Measurements from ENCODE around the gene EIF4G1. TPM values are rescaled to one million over a fixed set of nuclear protein-coding genes. Genes with fewer than 3 reads are reported as not detected.

EIF4G1 gene
- total and polyA plus RNA-seq, 10 of the 15 experiments (the other 5 are each of a cell fraction or from before 2014, with no cell fraction given): 5.7 to 462 (median 237) TPM

- TF ChIP-seq BCLAF1 (IDR thresholded peaks at IDR 0.05) (no peak), NBN (IDR thresholded peaks at IDR 0.05) (no peak), HDAC2 (IDR thresholded peaks at IDR 0.05) (no peak), ZZZ3 (IDR thresholded peaks at IDR 0.05; ENCODE audit: control insufficient read depth, insufficient read length, low read depth) (no peak), TCF12 (IDR thresholded peaks at IDR 0.05; ENCODE audit: low read depth, low read length) (no peak), SPI1 (IDR thresholded peaks at IDR 0.05; ENCODE audit: borderline replicate concordance, insufficient read depth, low read depth, low read length) (no peak)
Measured at GRCh38 chr3:184296616-184297015, 17.8 kb upstream of the EIF4G1 start (continued).

GRCh38 chr3:184298759-184299487 is 15.5 kb upstream of the EIF4G1 start, which contains the start of gene PSMD2:
TSS of gene PSMD2 (plus strand) at chr3:184299241. CDS start at chr3:184299267, 26 bp downstream.
- FAIRE-seq (peak; percentile 98), DNase-seq (ENCODE audit: low read depth, low spot score) (peak; percentile 73), ATAC-seq (peak; percentile 98)
- H3K27ac ChIP-seq (ENCODE audit: control insufficient read depth, insufficient read depth): peak within 1 kb of the TSS; percentile 66
- intact Hi-C loops (cut with micrococcal nuclease; ENCODE audit: unreplicated experiment): loop anchor here (2.0 to 5.0 kb wide), 3 partner anchors 16 to 124 kb away; partner anchors contain the start of genes AP2M1 and EIF4G1
- H3K79me2 ChIP-seq (ENCODE audit: control insufficient read depth, insufficient read depth, low read length): peaks cover 20% of the 10 kb centered on the region
- H2AFZ ChIP-seq (ENCODE audit: control insufficient read depth, low read depth, low read length): peak within 1 kb of the TSS; percentile 99
- in situ Hi-C loops (cut with MboI): no loop called here
- no peaks in the 10 kb centered on the region for H4K20me1 ChIP-seq (ENCODE audit: control insufficient read depth, insufficient read depth)
- WGBS (ENCODE audit: insufficient coverage, insufficient replicate concordance, low lambda C conversion rate, missing lambda C conversion rate): under 1% methylated on average over 56 of the region's 78 CpGs
- peaks cover 3% of the 10 kb centered on the region for H3K4me1 ChIP-seq (ENCODE audit: control insufficient read depth, insufficient read depth, low read length)
- peak within 1 kb of the TSS; percentile 91 for H3K9ac ChIP-seq (ENCODE audit: control insufficient read depth, insufficient read depth, low read length)
- H3K36me3 ChIP-seq (ENCODE audit: control insufficient read depth in 2 of 2, insufficient read depth in 2 of 2, low read length in 1 of 2): peaks cover 13 to 15% of the 10 kb centered on the region in 2 experiments; a peak in 3 of 4 replicates
- peak within 1 kb of the TSS; percentile 96 for H3K4me2 ChIP-seq (ENCODE audit: control insufficient read depth, insufficient read depth)
- CTCF ChIA-PET: no interaction called here
- H3K27me3 ChIP-seq (replicated peaks in 1 of 2; ENCODE audit: control insufficient read depth in 2 of 2, insufficient read depth in 2 of 2, low read length in 1 of 2): no peaks in the 10 kb centered on the region
- SMC1A ChIA-PET (ENCODE audit: uncharacterized antibody, unreplicated experiment): interaction anchor here (0.6 kb wide), 1 partner anchor 481 kb away, joined by 3 read pairs; no protein-coding TSS in a partner anchor
- no peaks in the 10 kb centered on the region for H3K9me3 ChIP-seq (replicated peaks; ENCODE audit: control insufficient read depth, insufficient read depth, low read length)
- POLR2A ChIA-PET: interaction anchor here (0.6 to 1.5 kb wide), 4 partner anchors 13 to 113 kb away, joined by 3 to 6 read pairs (median 3); partner anchors contain the start of genes ABCF3 and FAM131A
- H3K4me3 ChIP-seq: peak within 1 kb of the TSS; percentile 88
- BruUV-seq (replicated peaks): no TSS peak
- RAD21 ChIA-PET (ENCODE audit: unreplicated experiment): no interaction called here
- TF ChIP-seq USF1 (IDR thresholded peaks at IDR 0.05; ENCODE audit: borderline replicate concordance, extremely low read length, insufficient read depth, low read depth, low read length): no peak
- peak in 1 of 2 experiments; percentile 56; a peak in 2 of 3 replicates for TF ChIP-seq EGR1 (IDR thresholded peaks at IDR 0.05; ENCODE audit: borderline replicate concordance in 1 of 2, low read depth in 2 of 2, low read length in 2 of 2)
- TF ChIP-seq SREBF2 (IDR thresholded peaks at IDR 0.05; ENCODE audit: low read length): no peak
- peak; percentile 68 for TF ChIP-seq RB1 (IDR thresholded peaks at IDR 0.05; ENCODE audit: borderline replicate concordance)
- TF ChIP-seq ZNF24 (IDR thresholded peaks at IDR 0.05): no peak
- 0 out of 2 replicates have a peak, but pooled peaks have one; percentile 46 for TF ChIP-seq MLLT1 (IDR thresholded peaks at IDR 0.05)
- peak; percentile 65; the same call in 1 of the 2 replicates for TF ChIP-seq SREBF1 (IDR thresholded peaks at IDR 0.05; ENCODE audit: low read length)
- no peak for TF ChIP-seq TCF12 (IDR thresholded peaks at IDR 0.05; ENCODE audit: low read depth, low read length)
- peak; percentile 34 for TF ChIP-seq SMAD1 (IDR thresholded peaks at IDR 0.05; ENCODE audit: low read depth, partially characterized antibody)
- TF ChIP-seq TCF3 (IDR thresholded peaks at IDR 0.05; ENCODE audit: borderline replicate concordance, insufficient read depth, low read depth, low read length): no peak
- TF ChIP-seq ETV6 (conservative IDR thresholded peaks at IDR 0.05 in 1 of 2, IDR thresholded peaks at IDR 0.05 in 1 of 2; ENCODE audit: borderline replicate concordance in 1 of 2, low read depth in 1 of 2): no peak
- TF ChIP-seq YY1 (IDR thresholded peaks at IDR 0.05; ENCODE audit: low read depth, low read length): peak; percentile 80
